Measurements from ENCODE around the gene CYTH2. TPM values are rescaled to one million over a fixed set of nuclear protein-coding genes. Genes with fewer than 3 reads are reported as not detected.
A peak's percentile ranks its signal among the peaks of the same experiment; 100 is the strongest.

Gene CYTH2
- total and polyA plus RNA-seq, 9 of the 15 experiments (the other 6 are each of a cell fraction or from before 2014, with no cell fraction given) = 1.8 to 45.2 (median 23.8) TPM

GRCh38 chr19:48446579-48446978, 22.6 kb upstream of the CYTH2 start:
- no peaks in the 10 kb centered on the region for H4K20me1 ChIP-seq (replicated peaks; ENCODE audit: control insufficient read depth, insufficient read depth, low read length)
- peak overlapping the region; percentile 97 for H3K4me2 ChIP-seq (ENCODE audit: insufficient read depth, low read length)
- in situ Hi-C loops (cut with MboI) = no loop called here
- FAIRE-seq = no peak
- WGBS (ENCODE audit: insufficient coverage, low coverage, missing lambda C conversion rate) = 52% methylated on average over 5 of the region's 7 CpGs
- BruUV-seq (replicated peaks) = no TSS peak
- no peaks in the 10 kb centered on the region for H3K27me3 ChIP-seq (ENCODE audit: control insufficient read depth in 2 of 2, insufficient read depth in 2 of 2, low read length in 2 of 2)
- peaks cover 12 to 23% of the 10 kb centered on the region in 2 experiments for H3K4me1 ChIP-seq (replicated peaks in 1 of 2; ENCODE audit: control insufficient read depth in 2 of 2, insufficient read depth in 2 of 2, low read length in 2 of 2)
- intact Hi-C loops (cut with micrococcal nuclease) = no loop called here
- ChIA-PET POLR2A (interaction anchor here (0.7 to 4.7 kb wide), 4 partner anchors 9 to 175 kb away, joined by 3 to 25 read pairs (median 3); no protein-coding TSS in a partner anchor), CTCF (ENCODE audit: low intra/inter-chr PET ratio) (no interaction called here)
- ATAC-seq = no peak
- no peak for DNase-seq (ENCODE audit: extremely low read depth in 1 of 4, low spot score in 3 of 4)
- H3K4me3 ChIP-seq = peak overlapping the region; percentile 97
- peak overlapping the region; percentile 97 to 98 for H3K9ac ChIP-seq (ENCODE audit: insufficient read depth in 1 of 2, low read depth in 2 of 2, low read length in 2 of 2)
- no peak overlapping the region for H2AFZ ChIP-seq (ENCODE audit: low read depth, low read length)
- peaks cover 69% of the 10 kb centered on the region for H3K36me3 ChIP-seq (ENCODE audit: control insufficient read depth, insufficient read depth, low read length)
- H3K27ac ChIP-seq (ENCODE audit: extremely low read depth, low read depth, low read length) = peak overlapping the region; percentile 84
- no peaks in the 10 kb centered on the region for H3K9me1 ChIP-seq (ENCODE audit: control insufficient read depth, insufficient read depth, low read length)
- peaks cover 32% of the 10 kb centered on the region for H3K79me2 ChIP-seq (ENCODE audit: control insufficient read depth, insufficient read depth, low read length)
- TF ChIP-seq, protein P1, sequence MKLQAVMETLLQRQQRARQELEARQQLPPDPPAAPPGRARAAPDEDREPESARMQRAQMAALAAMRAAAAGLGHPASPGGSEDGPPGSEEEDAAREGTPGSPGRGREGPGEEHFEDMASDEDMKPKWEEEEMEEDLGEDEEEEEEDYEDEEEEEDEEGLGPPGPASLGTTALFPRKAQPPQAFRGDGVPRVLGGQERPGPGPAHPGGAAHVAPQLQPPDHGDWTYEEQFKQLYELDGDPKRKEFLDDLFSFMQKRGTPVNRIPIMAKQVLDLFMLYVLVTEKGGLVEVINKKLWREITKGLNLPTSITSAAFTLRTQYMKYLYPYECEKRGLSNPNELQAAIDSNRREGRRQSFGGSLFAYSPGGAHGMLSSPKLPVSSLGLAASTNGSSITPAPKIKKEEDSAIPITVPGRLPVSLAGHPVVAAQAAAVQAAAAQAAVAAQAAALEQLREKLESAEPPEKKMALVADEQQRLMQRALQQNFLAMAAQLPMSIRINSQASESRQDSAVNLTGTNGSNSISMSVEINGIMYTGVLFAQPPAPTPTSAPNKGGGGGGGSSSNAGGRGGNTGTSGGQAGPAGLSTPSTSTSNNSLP (IDR thresholded peaks at IDR 0.05; ENCODE audit: borderline replicate concordance, low read depth, low read length) = no peak
- TF ChIP-seq, protein P2, sequence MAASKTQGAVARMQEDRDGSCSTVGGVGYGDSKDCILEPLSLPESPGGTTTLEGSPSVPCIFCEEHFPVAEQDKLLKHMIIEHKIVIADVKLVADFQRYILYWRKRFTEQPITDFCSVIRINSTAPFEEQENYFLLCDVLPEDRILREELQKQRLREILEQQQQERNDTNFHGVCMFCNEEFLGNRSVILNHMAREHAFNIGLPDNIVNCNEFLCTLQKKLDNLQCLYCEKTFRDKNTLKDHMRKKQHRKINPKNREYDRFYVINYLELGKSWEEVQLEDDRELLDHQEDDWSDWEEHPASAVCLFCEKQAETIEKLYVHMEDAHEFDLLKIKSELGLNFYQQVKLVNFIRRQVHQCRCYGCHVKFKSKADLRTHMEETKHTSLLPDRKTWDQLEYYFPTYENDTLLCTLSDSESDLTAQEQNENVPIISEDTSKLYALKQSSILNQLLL (CRISPR knock-in tag; IDR thresholded peaks at IDR 0.05; ENCODE audit: borderline replicate concordance) = no peak
- TF ChIP-seq EP400 (IDR thresholded peaks at IDR 0.05) (no peak), NFRKB (IDR thresholded peaks at IDR 0.05; ENCODE audit: low read depth) (no peak)
- TF ChIP-seq, protein P3, sequence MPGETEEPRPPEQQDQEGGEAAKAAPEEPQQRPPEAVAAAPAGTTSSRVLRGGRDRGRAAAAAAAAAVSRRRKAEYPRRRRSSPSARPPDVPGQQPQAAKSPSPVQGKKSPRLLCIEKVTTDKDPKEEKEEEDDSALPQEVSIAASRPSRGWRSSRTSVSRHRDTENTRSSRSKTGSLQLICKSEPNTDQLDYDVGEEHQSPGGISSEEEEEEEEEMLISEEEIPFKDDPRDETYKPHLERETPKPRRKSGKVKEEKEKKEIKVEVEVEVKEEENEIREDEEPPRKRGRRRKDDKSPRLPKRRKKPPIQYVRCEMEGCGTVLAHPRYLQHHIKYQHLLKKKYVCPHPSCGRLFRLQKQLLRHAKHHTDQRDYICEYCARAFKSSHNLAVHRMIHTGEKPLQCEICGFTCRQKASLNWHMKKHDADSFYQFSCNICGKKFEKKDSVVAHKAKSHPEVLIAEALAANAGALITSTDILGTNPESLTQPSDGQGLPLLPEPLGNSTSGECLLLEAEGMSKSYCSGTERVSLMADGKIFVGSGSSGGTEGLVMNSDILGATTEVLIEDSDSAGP (CRISPR knock-in tag; IDR thresholded peaks at IDR 0.05) = no peak
- no peaks in the 10 kb centered on the region for H3K9me3 ChIP-seq (replicated peaks; ENCODE audit: control insufficient read depth, insufficient read depth, low read depth, low read length)

Data from K562 (cell line).